Embryonic facial prominence (tissue), 1 donor: ENCODE data around the gene TTC34.

Experiments used
- DNase-seq: peaks from one replicate; pipeline ENCODE4 v3.0.0-alpha.2; 2016; ENCODE audit errors: extremely low spot score

Gene TTC34

DNA sequence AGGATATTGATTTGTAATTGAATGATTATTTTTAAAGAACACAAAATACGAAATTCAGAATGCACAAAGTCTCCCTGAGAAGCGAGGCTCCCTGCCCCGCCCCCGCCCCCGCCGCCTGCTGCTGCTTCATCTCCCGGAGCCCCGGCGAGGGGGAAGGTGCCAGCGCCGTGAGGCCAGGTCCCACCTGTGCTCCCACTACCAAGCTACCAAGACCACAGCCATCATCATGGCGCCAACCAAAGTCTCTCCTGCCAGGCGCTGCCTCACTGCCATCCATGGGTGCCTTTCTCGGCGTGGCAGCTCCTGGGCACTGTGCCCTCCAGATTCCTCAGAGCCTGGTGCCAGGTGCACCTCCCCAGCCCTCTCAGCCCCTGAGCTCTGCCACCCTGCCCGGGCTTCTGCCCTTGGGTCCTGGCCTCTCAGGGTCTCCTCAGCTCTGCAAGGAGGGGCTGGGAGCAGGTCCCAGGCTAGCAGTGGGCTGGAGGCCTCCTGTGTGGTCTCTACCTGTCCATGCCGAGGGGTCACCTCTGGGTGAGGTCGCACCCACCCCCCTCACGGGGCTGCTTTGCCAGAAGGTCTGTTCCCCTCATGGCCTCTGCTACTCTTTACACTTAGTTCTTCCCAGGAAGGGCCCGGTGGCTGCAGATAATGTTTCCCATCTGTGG lies 29.4 kb upstream of the TTC34 start:
- DNase-seq, result no peak

DNA sequence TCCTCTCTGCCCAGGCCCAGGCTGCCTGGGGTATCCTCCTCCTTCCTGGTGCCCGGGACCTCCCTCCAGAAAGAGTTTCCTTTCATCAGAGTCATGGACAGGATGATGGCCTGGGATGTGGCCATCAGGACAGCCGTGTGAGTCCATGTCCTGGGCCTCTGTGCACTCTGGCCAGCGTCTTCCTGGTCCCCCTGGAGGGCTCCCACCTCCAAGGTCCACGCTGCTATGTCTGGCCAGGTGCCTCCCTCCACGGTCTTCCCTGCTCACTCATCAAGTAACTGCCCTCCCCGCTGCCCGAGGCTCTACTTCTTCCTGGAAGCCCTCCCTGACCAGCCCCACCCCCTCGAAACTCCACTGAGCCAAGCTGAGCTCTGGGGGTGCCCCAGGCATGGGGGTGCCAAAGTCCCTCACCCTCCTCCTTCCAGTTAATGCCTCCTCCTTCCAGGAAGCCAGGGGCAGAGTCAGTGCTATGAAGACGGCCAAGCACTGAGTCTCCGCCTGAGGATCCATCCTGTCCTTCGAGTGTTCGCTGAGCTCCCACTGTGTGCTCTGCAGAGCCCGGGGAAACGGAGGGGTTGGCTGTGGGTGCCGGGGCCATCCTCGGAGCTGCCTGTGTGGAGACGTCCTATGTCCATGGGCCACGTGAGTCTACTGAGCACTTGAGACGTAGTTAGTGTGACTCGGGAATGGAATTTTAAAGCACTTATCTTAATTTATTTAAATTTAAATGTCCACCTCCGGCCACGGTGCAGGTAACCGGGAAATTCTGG lies 28.5 kb upstream of the TTC34 start:
- no peak for DNase-seq

DNA sequence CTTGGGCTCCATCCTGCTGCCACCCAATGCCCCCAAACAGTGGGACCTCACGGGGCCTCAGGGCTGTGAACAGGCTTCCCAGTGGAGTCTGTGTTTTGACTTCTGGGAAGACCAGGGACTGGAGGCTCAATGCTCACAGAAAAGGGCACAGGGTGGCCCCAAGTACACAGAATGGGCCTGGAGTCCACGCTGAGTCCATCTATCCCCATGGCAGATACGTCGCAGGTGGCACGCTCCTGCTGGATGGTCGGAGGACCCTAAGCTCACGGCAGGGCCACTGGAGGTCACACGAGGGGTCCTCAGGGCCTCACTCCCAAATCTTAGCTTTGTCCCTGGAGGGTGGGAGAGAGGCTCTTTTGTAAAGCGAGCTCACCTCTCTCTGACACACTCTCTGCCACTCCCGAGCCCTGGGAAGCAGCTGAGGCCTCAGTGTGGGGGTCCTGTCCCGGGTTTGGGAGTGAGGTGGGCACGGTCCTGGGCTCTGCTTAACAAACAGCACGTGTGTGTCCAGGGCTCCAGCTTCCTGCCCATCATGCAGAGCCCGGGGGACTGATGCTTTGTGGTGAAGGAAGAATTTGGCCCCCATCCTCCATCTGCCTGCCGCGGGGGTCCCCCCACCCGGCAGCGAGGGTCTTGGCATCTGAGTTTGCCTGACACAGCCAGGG lies 27.2 kb upstream of the TTC34 start:
- DNase-seq, result no peak

DNA sequence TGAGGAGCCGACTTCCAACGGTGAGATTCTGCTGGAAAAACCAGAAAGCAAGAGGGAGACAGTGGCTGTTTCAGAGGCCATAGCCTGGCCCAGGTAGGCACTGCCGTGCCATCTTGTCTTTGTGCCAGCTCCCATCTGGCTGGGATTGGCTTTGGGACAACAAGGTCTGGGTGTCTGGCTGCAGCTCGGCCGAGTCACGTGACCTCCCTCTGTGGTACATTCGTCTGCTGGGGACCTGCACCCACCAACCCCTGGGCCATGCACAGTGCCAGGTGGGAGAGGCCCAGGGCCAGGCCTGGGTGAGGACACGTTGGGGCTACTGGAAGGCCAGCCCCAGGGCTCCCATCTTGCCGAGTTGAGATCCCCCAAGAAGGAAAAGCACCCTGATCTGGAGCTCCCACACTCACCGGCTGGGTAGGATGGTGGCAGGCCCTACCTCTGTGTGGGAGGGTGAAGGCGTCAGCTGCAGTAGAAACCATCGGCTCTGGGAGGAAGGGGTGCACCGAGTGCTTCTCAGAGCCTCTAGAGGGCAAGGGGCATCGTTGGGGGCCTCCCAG lies 25.3 kb upstream of the TTC34 start:
- no peak for DNase-seq

DNA sequence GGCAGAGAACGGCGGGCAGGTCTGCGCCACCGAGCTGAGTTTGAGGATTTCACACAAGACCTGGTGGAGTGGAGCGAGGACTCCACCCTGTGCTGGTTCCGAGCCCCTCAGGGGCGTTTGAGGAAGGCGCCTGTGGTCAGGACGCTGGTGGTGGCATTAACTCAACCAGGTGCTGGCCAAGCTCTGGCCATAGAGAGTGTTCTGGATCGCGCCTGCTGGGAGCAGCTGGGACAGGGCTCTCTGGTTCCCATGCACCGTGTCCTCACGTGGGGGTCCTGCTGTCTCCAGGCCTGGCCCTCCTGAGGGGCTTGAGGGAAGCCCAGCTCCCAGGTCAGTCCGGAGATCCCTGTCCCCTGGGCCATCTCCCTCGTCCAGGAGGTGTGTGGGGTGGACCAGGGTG lies 24.8 kb upstream of the TTC34 start:
- no peak for DNase-seq

DNA sequence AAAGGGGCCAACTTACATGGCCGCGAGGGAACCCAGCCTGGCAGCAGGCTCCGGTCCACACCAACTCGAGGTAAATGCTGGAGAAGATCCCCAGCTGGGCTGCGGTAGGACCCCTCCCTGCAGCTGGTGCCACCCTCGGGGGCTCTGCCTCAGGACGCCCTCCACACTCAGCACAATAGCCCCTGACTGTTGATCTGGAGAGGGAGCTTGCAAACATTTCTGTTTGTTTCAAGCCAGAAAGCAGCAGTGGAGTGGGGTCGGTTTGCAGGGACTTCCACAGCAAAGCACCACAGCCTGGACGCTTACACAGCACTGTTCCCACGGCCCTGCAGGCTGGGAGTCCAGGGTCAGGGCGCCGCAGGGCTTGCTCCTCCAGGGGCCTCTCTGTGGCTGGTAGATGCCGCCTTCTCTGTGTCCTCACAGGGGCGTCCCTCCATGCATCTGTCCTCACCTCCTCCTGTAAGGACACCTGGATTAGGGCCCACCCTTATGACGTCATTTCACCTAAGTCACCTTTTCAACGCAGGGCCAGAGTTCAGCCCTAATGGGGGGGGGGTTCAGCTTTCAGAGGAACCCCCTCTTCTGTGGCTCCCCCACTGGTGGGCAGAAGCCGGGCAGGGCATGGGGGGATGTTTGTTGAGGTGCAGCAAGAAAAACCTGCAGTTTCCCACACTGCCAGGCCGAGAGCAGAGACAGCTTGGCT lies 24.1 kb upstream of the TTC34 start:
- DNase-seq, result no peak

DNA sequence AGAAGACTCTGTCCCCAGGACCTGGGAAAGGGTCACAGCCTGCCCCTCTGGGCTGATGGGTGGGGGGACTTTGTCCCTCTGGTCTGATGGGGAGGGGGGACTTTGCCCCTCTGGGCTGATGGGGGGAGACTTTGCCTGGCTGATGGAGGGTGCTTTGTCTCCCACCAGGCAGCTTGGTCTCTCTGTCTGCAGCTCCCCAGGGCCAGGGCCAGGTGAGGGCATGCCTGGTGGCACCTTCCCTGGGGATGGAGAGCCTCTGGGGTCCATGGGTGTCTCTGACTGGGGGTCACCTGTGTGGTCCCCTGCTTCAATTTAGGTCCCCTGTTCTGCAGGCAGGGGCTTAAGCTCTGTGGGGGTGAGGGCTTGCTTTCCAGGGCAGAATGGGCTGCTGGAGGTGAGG lies 23.5 kb upstream of the TTC34 start:
- DNase-seq, result no peak

DNA sequence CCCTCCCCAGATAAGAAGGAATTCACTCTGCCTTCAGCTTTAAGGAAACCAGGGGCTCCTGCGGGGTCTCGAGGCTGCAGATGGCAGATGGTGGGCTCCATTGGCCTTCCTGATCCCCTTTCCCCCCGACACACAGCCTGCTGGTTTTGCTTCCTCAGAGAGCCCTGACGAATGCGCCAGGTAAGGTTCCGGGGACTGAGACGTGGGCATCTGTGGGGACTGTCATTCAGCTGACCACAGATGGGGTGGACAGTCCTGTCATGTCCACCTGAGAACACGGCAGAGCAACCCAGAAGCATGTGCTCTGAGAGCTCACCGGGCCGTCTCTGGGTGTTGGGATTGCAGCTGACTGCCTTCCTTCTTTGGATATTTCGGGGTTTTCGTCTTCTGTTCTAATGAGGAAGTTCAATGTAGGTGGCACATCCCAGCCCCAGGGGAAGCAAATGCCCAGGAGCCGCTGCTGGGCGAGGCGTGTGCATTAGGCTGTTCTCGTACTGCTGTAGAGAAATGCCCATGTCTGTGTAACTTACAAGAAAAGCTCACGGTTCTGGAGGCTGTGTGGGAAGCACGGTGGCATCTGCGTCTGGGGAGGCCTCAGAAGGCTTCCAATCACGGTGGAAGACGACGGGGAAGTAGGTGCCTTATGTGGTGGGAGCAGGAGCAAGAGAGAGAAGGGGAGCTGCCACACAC lies 22.6 kb upstream of the TTC34 start:
- DNase-seq, result no peak

DNA sequence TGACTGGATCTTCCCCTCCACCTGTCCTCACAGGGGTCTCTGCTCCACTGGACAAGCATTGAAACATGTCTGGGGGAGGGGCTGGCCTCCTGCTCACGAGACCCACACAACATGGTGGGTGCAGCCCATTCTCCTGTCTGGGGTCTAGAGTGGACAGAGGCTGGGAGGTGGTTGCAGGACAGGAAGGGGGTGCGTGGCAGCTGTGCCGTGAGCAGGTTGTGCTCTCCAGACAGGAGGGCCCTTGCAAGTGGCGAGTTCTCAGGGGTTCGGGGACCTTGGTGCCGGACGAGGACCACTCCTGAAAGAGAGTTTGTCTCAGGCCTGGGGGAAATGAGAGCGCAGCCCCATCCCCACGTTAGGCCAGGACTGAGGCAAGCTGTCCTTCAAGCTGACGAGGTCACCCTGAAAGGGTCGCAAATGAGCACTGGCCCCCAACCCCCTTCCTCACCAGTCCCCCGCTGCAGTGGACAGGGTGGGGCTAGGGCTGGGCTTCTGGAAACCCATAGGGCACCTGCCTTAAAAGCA lies 21.2 kb upstream of the TTC34 start:
- no peak for DNase-seq

DNA sequence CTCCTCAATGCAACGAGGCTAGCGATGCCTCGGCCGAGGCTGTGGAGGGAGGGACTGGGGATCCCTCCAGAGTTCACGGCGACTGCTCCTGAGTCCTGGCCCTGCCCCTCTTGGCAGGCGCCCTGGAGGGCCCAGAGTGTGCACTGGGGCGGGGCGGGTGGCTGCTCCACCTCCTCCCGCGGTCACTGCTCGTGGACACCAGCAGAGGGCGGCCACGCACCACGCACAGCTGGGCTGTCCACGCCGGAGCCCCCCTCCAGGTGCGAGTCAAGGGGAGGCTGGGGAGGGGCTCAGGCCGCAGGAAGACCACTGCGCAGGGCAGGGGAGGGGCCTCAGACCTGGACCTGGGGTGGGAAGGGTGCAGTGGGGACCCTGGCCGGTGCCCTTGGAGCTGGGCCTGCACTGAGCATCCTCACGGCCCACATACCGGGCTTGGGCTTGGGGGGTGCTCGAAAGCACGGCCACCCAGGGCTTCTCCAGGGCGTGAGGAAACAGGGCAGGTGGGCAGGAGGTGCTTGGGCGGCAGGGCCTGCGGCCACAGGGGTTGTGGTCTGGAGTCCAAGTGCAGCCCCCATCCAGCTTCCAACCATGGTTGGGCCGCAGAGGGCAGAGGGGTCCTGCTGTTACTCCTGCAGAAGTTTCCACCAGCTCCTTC lies 20.6 kb upstream of the TTC34 start:
- no peak for DNase-seq

DNA sequence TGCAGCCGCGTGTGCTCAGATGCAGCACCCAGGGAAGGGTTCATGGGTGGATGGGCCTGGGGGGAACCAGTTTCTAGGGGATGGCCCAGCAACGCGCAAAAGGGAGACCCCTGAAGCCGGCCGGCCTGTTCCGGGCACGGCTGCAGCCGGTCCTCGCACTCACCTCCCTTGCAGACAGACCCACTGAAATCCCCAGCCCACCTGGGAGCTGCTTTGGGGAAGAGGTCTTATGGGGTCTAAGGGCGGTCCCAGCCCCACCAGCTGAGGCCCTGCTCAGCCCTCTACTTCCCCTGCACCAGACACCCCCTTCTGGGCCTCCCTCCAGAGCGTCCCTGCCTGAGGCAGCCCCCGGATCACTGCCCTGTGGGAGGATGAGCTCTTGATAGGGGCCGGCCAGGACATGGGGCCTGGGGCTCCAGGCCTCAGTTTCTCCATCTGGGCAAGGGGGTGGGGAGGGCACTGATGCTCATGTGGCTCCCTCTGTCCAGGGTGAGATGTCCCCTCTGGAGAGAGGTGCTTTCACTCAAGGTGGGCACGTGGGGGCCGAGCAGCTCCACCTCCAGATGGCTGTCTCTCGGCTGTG lies 20.0 kb upstream of the TTC34 start:
- no peak for DNase-seq

DNA sequence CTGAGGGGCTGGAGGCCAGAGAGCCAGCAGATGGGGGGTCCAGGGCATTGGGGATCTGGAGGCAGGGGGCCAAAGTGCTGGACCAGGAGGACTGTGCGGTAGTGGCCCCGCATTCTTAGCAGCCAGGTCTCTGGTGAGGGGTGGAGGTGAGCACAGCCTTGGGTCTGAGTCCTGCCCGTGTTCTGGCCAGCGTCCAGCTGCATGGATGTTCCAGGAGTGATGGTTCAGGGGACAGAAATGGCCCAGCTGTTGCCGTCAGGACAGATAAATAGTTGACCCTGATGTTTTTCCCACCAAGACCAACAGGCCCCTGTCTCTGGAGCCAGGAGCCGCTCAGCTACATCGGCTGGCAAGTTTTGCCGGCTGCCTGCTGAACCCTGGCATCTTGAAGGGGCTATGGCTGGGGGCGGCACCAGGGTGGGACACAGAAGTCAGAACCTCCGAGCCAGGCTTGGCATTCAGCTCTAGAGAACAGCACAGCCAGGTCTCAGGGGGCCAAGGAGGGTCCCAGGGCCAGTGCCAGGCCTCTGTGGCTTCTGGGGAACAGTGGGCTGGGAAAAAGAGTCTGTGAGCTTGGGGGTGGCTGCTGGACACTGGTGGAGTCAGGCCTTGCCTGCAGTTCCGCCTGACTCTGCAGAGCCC lies 19.4 kb upstream of the TTC34 start:
- DNase-seq, result no peak

DNA sequence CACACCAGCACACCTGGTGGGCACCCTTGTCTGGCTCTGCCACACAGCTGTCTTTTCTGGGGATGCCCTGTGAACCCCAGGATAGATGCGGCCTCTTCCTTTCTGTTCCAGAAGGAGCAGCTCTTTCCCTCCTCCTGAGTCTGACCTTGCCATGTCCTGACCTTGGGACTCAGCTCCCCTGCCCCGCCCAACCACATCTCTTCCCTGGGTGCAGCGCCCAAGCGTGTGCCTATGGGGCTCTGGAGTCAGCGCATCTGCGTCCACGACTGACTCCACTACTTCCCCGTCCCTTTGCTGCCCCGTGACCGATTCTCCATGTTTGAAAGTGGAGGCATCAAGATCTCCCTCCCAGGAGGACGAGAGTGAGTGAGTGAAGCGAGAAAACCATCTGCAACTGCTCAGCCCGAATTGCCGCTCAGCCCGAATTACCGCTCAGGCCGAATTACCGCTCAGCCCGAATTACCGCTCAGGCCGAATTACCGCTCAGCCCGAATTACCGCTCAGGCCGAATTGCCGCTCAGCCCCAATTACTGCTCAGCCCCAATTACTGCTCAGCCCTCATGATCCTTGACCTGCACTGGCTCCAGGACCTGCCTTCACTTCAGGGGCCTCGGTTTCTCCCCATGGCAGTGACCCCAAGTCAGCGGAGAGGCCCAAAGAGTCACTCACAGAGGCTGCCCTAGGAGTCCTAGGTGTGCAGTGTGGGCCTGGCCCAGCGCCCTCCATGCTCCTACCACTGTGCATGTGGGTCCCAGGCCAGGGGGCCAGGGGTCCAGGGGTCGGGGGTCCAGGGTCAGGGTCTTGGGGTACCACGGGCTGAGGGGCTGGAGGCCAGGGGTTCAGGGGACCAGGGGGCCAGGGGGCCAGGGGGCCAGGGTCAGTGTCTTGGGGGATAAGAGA lies 18.6 kb upstream of the TTC34 start:
- DNase-seq, result no peak

DNA sequence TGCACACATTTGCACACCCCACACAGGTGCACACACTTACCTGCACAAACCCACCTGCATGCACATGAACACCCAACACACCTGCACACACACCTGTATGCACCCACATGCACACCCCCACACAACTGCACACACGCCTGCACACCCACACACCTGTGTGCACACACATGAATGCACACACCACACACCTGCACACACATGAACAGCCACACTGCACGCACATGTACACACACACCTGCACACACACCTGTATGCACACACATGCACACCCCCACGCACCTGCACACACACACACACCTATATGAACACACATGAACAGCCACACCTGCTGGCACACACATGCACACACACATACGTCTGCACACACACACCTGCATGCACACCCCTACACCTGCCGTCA lies 17.9 kb upstream of the TTC34 start:
- DNase-seq, result no peak

DNA sequence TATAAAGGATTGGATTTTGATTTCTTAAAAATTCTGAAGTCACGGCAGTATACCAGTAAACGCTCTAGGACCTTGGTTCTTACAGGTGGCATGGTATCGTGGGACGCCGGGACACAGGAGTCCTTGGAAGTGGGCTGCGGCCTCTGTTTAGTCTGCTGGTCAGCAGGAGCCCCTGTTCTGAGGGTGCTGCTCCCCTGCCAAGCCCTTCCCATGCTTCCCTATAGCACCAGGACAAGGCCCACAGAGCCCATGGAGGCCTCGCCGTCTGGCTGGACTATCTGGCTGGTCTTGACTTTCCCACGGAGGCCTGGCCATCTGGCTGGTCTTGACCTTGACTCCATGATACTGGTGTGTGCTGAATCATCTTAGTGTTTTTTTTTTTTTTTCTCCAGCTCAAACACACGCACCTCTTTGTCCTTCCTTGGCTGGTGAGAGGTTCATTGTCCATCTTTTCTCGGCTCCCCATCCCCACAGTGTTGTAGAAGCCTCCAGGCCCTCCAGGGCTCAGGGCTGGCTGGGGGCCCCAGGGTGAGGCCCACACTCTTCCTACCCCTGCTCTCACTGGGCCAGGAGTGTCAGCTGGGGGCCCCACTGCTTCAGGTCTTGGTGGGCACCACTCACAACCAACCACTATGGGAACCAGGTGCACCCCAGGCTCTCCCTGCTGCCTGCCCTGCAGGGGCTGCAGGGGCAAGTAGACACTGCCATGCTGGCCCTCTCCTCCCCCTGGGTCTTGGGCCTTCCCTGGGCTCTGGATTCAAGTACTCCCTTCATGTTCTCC lies 16.5 kb upstream of the TTC34 start:
- DNase-seq, result no peak

DNA sequence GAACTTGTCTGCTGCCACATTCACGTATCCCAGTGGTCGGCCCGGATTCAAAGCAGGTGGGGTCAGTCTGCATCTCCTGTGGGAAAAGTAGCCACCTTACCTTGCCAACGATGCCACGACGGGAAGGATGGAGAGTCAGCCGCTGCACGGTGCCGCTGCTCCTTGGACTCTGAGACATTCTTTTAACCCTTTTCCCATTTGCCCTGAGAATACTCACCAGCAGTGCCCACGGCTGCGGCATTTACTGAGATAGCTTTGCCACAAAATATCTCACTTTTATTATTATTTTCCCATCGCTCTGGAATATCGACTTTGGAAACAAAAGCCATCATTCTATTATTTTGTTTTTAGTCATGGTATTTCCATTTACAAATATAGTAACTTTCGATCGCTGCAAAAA lies 15.3 kb upstream of the TTC34 start:
- DNase-seq, result no peak

DNA sequence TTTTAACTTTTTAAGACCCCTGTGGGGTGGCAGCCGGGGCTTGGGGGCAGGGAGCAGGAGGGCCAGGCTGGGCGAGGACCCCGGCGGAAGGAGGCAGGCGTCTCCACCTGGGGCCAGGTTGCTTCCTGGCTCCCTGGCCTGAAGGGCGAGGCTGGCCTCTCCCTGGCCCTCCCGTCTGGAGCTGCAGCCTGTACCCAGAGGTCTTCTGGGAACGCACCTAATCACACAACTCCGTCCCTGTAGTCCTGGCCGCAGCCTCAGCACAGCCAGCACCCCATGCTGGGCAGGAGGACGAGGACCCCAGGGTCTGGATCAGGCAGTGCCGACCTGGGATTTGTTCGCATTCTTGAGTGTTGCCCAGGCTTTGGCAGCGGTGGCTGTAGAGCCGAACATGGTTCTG lies 14.1 kb upstream of the TTC34 start:
- DNase-seq, result no peak

DNA sequence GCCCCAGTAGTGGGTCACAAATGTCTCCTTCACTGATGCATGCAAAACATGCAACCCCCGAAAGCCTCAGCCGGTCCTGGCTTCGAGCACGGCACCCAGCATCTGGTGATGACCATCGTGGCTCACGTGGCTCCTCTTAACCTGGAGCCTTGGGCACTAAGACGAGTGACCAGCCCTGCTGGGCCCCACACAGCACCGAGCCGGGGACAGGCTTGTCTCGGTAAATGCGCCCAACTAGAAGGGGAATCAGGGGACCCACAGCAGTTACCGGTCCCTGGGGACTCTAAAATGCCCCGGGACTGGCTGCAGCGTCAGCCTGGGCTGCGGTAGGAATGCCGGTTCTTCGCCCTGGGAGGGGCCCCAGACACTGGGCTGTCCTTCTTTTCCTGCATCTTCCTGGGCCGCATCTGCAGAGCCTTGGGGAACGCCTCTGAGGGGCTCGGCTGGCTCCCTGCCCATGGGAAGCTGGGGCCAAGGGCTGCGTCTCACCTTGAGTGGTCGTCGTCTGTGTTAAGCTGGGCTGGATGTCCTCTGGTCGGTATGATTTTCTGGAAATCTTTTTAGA lies 13.1 kb upstream of the TTC34 start:
- no peak for DNase-seq
